HK-2 (cell line): ENCODE data around the gene PCBD2.
"Not testable (repeated sequence)": the region's sequence is repeated elsewhere in the genome, so short reads cannot be mapped to it uniquely, and the experiment has no call there.

ENCODE experiments used
- DNase-seq: peaks from one replicate; pipeline ENCODE4 v3.0.0-alpha.2; 2018; ENCODE audit not compliant: unreplicated experiment

Gene PCBD2

GRCh38 chr5:134906811-134907210 lies 1.9 kb downstream of the PCBD2 start:
- no peak for DNase-seq

DNA sequence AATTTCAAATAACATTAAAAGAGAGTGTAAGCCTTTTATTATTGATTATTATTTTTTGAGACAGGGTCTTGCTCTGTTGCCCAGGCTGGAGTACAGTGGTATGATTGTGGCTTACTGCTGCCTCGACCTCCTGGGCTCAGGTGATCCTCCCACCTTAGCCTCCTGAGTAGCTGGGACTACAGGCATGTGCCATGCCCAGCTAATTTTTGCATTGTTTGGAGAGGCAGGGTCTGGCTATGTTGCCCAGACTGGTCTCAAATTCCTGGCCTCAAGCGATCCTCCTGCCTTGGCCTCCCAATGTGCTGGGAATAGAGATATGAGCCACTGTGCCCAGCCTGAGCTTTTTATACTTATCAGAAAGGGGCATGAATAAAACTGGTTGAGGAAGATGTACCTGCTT lies 5.8 kb downstream of the PCBD2 start:
- DNase-seq = not testable (repeated sequence)

- no peak for DNase-seq
Observed at GRCh38 chr5:134911285-134912206, 6.6 kb downstream of the PCBD2 start.

- DNase-seq = no peak
Observed at GRCh38 chr5:134913254-134913653, 8.3 kb downstream of the PCBD2 start.

GRCh38 chr5:134913795-134914194 lies 8.9 kb downstream of the PCBD2 start:
- no peak for DNase-seq

GRCh38 chr5:134917070-134917815 lies 12.3 kb downstream of the PCBD2 start:
- no peak for DNase-seq

GRCh38 chr5:134918861-134919260 lies 13.9 kb downstream of the PCBD2 start:
- DNase-seq = no peak

DNA sequence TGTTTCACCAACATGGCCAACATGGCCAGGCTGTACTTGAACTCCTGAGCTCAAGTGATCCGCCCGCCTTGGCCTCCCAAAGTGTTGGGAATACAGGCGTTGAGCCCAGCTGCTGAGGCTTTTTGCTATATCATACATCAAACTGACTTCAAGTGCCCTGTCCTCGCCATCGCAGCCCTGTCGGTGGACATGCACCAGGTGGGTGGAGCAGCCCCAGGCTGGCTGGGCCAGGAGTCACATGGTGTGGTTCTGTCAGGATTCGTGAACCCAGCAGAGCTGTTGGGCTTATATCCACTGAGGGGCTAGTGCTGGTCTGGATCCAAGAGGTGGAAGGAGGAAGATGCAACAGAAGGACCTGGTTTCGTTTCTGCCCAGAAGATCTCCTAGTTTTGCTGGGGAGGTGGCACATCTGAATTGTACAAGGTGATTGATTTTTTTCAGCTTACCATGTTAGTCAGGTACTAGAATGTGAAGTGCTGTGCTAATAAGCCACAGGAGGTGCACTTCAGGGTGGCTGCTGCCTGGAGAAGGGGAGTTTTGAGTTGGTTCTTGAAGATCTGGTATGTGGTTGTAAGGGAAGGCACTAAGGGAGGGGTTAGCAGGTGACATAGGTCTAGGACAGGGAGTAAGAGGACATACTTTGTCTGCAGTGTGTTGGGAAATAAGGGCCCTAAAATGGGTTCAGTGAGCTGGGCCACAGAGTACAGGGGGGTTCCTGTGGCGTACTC lies 16.1 kb downstream of the PCBD2 start:
- DNase-seq = no peak

DNA sequence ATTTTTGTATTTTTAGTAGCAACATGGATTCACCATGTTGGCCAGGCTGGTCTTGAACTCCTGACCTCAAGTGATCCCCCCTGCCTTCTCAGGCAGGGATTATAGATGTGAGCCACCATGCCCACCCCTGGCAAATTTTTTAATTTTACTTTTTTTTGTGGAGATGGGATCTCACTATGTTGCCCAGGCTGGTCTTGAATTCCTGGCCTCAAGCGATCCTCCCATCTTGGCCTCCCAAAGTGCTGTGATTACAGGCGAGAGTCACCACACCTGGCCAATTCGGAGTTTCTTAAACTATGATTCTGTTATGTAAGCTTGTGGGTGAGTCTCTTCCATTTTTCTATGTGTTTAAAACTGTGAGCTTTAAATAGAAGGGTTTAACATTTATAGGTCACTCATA lies 27.6 kb downstream of the PCBD2 start:
- DNase-seq = no peak

DNA sequence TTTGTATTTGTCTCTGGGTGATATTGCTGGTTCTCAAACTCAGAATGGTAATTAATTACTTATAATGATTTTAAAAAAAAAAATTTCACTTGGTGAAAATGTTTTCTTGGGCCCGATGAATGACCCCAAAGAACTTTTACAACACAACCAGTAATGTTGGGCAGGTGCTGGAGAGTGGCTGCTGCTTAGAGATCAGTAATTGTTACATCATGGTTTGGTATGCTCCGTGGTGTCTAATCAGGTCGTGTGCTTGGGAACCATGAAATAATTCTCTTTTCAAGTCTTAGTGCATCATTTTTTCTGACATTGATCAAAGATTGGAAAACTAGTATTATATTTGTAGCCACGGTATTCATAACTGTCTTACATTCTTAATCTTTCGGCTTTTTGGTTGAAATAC lies 29.3 kb downstream of the PCBD2 start:
- no peak for DNase-seq

DNA sequence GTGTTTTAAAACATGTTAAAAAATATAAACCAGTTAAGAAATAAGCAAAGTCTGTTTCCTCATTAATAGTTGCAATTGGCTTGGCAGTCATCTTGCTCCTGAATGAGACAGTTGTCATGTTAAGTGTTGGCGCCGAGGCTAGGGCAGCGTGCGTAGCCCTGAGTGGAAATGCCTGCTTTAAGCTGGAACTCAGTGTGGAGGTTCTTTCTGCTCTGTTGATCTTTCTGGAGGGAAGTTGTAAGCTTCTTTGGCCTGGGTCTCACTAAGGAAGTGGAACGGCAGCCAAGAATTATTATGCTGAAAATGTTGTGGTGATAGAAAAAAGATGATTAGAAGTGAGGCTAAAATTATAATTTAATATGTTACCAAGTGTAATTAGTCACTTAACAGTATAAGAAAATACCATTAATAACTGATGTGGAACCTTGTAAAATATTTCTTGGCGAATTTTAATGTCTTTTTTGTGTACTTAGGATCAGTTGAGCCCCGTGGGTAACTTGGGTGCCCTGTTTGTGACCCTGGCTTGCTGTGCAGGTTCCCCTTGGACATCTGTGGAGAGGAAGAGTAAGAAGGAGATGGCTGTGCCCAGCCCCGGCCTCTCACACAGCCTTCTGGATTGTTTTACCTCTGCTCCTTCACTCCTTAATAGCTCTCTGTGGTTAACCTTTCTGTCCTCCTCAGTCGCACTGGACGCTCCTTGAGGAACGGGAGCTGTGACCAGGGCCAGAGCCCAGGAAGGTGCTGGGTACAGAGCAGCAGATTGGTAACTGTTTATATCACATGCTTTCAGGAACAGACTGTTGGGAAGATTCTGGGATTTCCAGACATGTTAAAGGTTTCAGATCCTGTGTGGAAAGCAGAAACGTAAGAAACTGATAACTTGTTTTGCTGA lies 31.0 kb downstream of the PCBD2 start:
- DNase-seq = no peak

DNA sequence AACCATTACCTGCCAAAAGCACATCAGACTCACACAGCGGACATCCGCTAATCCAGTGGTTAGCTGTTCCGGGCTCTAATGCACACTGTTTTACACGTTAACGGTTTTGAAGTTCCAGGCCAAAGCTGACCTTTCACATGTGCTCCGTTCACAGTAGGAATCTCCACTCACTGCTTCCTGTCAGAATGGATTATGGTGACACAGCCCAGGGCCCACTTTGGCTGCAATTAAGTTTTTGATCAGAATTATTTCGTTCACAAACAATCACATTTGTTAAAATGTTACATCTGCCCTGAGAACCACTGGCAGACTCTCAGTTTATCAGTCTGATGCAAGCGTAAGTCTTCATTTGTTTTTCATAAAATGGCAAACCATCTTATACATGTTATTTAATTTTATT lies 32.6 kb downstream of the PCBD2 start:
- no peak for DNase-seq

GRCh38 chr5:134938030-134938429 lies 33.1 kb downstream of the PCBD2 start:
- no peak for DNase-seq

GRCh38 chr5:134939500-134939899 lies 34.6 kb downstream of the PCBD2 start:
- DNase-seq = no peak

DNA sequence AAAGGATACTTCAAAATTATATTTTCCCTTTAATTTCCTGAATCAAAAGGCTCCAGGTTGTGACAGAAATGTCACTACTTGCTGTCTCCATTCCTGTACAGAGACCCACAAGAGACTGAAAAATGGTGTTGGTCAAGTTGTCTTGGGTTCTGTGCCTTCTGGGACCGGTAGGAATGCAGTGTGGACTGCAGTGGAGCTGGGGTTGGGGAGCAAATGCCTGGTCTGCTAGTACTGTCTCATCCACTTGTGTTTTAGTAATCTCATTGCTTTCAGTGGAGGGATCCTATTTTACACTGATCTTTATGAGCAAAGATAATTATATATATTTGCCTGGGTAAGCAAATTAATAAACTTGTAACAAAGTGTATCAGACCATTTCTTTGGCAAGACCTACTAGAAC lies 38.6 kb downstream of the PCBD2 start:
- DNase-seq = no peak

GRCh38 chr5:134944630-134945029 lies 39.7 kb downstream of the PCBD2 start:
- DNase-seq = no peak

DNA sequence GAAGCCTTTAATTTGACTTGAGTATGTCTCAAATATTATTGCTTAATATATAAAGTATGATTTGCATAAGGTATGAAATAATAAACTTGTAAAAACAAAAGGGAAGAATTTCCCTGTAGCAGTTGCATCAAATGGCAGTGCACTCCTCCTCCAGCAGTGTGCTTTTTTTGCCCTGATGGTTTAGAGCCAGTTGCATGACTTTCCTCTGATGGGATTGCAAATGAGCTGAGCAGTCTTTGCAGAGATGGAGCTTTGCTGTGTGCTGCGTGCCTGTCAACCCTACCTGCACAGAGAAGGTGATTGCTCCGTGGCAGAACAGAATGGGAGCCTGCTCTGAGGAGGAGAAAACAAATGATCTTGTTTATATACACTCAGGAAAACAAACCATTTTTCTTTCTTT lies 40.1 kb downstream of the PCBD2 start:
- DNase-seq = no peak

DNA sequence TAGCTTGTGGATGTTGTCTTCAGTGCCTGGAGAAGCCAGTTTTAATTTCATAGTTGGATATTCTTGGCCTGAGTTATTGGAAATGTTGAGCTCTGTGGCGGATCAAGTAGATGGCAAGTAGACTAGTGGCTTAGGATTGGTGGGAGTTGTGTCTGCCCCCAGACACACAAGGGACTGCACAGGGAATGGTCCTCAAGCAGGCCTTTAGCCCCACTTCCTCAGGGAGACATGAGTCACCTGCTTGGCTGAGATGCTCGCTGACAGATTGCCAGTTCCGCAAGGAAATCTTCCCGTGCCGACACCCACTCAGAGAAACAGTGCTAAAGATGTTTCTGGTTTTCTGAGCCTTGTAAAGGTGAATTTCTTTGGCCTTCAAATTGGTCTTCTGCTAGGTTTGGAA lies 44.0 kb downstream of the PCBD2 start:
- no peak for DNase-seq

- DNase-seq = no peak
Observed at GRCh38 chr5:134949316-134949715, 44.4 kb downstream of the PCBD2 start.

DNA sequence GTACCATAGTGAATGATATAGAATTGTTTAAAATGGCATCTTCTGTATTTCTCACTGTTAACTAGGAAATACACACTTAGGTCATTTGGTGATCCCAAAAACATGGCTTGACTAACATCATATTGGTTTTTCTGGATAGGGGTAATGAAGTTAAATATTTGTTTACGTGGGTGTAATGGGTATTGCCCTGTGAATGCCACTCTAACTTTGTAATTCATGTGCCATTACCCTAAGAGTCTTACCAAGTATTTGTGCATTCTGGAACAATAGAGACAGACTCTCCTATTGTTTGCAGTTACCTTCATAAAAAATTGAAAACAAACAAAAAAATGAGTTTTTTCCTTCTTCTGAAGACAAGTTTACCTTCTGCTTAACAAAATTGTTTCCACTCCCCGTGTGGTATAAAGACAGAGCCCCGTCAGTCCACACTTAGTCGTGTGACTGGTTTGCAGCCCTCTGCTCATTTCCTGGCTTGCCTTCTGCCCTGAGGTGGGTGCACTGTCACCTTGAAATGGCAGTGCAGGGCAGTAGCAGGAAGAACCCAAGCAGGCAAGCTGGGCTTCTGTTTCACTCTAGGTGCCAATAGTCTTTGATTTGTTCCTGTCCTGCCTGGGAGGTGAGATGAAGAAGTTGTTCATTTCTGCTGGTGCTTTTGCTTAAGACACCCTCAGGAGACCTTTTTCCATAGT lies 53.1 kb downstream of the PCBD2 start:
- no peak for DNase-seq

GRCh38 chr5:134958755-134959154 lies 53.8 kb downstream of the PCBD2 start:
- no peak for DNase-seq
